ENCODE results near the gene IL17B.

- TF ChIP-seq CTCF (IDR thresholded peaks at IDR 0.05; ENCODE audit: low read depth, low read length, poor library complexity, severe bottlenecking) (no peak), EZH2phosphoT487 (IDR thresholded peaks at IDR 0.05; ENCODE audit: borderline replicate concordance, low read length) (no peak)
These were observed 25.0 kb upstream of the IL17B start for GRCh38 chr5:149403923-149404745.

Data from DOHH2 (cell line).